DOHH2 (cell line): ENCODE measurements around the gene RAMP2.

ENCODE experiments used
- CTCF ChIP-seq: fragments of 200-600 bp; sonication (generic); IDR thresholded peaks from one replicate; pipeline ENCODE4 v1.5.1; 2014; ENCODE audit warnings: antibody characterized with exemption, mild to moderate bottlenecking, low read depth, low read length; ENCODE audit not compliant: poor library complexity, severe bottlenecking
- EZH2phosphoT487 ChIP-seq: fragments of 200-600 bp; sonication (generic); IDR thresholded peaks from 2 replicates; pipeline ENCODE4 v1.6.1; 2017; ENCODE audit warnings: borderline replicate concordance, mild to moderate bottlenecking, antibody characterized with exemption, low read length, moderate library complexity, mixed read lengths

- no peak for TF ChIP-seq CTCF
- TF ChIP-seq EZH2phosphoT487: no peak
Observed at GRCh38 chr17:42782166-42783061, 21.4 kb downstream of the RAMP2 start.
